ENCODE measurements around the gene PRPF6. TPM values are rescaled to one million over a fixed set of nuclear protein-coding genes. Genes with fewer than 3 reads are reported as not detected.

PRPF6 gene
- total RNA-seq, 4 donors from 2014 or later, result 34.7 to 43.8 (median 40.2) TPM

DNA sequence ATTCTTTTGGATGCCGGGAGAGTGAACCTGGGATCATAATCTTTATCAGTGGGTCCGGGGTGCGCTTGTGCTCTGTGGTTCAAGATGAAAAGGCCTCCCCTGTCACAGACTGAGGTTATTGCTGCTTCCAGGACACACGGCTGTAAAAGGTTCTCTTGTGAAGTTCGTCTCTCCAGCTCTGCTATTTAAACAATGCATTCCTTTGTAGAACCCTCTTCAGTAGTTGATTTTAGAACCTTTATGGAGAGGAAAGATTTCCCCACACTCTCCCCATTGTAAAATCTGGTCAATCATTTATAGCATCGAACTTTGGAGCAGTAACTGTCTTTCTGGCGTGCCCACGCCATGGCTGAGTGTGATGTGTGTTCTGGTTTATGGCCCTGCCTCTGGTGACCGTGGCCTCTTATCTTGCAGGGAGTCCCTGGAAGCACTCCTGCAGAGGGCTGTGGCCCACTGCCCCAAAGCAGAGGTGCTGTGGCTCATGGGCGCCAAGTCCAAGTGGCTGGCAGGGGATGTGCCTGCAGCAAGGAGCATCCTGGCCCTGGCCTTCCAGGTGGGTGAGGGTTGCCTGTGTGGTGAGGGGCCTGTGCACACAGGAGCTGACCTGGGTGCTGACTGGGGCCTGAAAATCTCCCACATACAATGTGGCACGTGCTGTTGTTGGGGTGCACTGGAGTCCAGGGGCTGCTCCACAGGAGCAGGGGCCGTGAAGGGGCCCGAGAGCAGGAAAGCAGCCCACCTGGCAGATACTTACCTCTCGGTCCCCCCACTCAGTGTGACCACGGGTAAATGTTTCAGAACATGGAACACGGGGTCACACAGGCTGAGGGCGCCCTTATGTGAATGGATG, 43.4 kb downstream of the PRPF6 start:
- ATAC-seq (ENCODE audit: low FRiP score) (no peak), DNase-seq (ENCODE audit: low spot score) (no peak)
- TF ChIP-seq, protein P1, sequence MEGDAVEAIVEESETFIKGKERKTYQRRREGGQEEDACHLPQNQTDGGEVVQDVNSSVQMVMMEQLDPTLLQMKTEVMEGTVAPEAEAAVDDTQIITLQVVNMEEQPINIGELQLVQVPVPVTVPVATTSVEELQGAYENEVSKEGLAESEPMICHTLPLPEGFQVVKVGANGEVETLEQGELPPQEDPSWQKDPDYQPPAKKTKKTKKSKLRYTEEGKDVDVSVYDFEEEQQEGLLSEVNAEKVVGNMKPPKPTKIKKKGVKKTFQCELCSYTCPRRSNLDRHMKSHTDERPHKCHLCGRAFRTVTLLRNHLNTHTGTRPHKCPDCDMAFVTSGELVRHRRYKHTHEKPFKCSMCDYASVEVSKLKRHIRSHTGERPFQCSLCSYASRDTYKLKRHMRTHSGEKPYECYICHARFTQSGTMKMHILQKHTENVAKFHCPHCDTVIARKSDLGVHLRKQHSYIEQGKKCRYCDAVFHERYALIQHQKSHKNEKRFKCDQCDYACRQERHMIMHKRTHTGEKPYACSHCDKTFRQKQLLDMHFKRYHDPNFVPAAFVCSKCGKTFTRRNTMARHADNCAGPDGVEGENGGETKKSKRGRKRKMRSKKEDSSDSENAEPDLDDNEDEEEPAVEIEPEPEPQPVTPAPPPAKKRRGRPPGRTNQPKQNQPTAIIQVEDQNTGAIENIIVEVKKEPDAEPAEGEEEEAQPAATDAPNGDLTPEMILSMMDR (IDR thresholded peaks at IDR 0.05), result no peak

DNA sequence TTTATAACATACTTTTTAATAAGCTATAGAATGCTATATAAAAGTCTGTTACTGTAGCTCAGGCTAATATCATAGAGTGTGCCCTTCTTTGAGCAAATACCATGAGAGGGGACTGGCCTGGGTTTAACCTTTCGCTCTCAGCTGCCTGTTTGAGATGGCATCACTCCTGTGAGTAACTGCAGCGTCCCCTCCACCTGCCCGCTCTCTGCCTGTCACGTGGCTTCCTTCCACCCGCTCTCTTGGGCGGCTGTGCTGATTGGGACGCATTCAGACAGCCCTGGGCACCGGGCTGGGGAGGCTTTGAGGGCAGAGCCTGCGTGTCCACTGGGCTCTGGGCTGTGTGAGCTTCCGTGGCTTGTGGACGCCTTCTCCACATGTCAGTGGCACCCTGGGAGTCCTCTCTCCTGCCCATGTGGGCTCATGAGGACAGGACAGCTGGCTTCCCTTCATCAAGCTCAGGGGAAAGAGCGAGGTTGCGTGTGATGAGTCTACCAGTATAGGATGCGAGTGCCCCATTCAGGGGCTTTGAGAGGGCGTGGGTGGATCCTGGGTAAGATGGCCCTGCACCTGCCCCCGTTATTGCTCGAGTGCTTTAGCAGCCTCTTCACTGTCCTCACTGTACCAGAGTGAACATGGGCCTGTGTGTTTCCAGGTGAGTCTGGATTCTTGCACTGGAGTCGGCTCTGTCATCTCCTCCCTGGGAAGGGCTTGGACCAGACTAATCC, 44.3 kb downstream of the PRPF6 start:
- DNase-seq (ENCODE audit: low spot score) (no peak), ATAC-seq (ENCODE audit: low FRiP score) (no peak)
- TF ChIP-seq, protein P1 (IDR thresholded peaks at IDR 0.05), result no peak

DNA sequence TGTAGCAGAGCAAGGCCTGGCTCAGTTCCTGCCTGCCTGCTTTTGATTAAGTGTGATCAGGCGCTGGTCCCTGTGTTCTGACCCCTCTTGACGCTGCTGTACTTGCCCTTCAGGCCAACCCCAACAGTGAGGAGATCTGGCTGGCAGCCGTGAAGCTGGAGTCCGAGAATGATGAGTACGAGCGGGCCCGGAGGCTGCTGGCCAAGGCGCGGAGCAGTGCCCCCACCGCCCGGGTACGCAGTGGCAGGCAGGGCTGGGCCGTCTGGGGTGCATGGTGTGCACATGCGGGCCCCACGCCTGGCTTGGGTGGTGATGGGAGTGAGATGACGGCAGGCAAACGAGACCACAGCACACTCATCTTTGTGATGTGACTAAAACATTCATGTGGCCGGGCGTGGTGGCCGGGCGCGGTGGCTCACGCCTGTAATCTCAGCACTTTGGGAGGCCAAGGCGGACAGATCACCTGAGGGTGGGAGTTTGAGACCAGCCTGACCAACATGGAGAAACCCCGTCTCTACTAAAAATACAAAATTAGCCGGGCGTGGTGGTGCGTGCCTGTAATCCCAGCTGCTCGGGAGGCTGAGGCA, 45.0 kb downstream of the PRPF6 start:
- DNase-seq (ENCODE audit: low spot score) (no peak), ATAC-seq (ENCODE audit: low FRiP score) (no peak)
- TF ChIP-seq, protein P1 (IDR thresholded peaks at IDR 0.05), result no peak

- no peak for ATAC-seq (ENCODE audit: low FRiP score)
- no peak for DNase-seq (ENCODE audit: low spot score)
- TF ChIP-seq, protein P1 (IDR thresholded peaks at IDR 0.05), result no peak
These were observed 47.2 kb downstream of the PRPF6 start for GRCh38 chr20:64027981-64028685.

DNA sequence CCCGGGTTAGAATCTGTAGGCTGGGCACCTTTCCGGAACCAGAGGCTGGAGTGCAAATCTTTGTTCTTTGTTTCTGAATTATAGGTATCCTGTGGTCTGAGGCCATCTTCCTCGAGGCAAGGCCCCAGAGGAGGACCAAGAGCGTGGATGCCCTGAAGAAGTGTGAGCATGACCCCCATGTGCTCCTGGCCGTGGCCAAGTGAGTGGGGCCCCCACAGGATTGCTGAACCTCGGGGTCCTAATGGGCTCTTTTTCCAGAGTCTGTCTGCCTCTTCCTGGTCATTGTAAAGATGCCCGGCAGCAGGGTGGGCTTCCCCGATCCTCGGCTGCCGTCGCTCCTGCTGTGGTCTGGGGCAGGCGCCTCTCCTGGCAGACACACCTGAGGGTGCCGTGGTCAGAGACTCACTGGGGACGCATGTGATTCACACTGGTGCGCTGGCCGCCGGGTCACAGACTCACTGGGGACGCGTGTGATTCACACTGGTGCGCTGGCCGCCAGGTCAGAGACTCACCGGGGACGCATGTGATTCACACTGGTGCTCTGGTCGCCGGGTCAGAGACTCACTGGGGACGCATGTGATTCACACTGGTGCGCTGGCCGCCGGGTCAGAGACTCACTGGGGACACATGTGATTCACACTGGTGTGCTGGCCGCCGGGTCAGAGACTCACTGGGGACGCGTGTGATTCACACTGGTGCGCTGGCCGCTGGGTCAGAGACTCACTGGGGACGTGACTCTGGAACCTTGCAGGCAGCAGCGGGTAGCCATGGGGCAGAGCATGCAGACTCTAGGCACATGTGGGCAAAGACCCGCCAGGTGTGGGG, 48.6 kb downstream of the PRPF6 start:
- DNase-seq (ENCODE audit: low spot score) (no peak), ATAC-seq (ENCODE audit: low FRiP score) (no peak)
- TF ChIP-seq, protein P1 (IDR thresholded peaks at IDR 0.05), result no peak
